ENCODE measurements around the gene SPAG5.
A peak's percentile ranks its signal among the peaks of the same experiment; 100 is the strongest.

The SPAG5 gene

DNA sequence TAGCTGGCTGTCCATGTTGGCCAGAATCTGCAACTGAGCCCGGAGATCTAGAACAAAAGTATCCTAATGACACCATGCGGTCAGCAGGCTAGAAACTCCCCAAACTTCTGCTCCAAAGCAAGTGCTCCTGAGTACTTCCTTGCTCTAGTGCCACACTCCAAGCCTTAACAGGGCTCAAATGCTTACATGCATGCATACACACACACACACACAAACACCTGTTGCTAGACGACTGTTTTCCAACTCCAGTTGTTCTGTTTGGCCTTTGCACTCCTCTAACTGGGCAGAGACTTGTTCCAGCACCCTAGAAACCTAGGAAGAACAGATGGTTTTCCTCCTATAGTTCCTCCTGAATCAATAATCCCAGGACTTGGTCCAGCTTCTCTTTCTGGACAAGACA, 14.4 kb downstream of the SPAG5 start:
- no peak overlapping the region for H3K27ac ChIP-seq
- TF ChIP-seq, protein P1, sequence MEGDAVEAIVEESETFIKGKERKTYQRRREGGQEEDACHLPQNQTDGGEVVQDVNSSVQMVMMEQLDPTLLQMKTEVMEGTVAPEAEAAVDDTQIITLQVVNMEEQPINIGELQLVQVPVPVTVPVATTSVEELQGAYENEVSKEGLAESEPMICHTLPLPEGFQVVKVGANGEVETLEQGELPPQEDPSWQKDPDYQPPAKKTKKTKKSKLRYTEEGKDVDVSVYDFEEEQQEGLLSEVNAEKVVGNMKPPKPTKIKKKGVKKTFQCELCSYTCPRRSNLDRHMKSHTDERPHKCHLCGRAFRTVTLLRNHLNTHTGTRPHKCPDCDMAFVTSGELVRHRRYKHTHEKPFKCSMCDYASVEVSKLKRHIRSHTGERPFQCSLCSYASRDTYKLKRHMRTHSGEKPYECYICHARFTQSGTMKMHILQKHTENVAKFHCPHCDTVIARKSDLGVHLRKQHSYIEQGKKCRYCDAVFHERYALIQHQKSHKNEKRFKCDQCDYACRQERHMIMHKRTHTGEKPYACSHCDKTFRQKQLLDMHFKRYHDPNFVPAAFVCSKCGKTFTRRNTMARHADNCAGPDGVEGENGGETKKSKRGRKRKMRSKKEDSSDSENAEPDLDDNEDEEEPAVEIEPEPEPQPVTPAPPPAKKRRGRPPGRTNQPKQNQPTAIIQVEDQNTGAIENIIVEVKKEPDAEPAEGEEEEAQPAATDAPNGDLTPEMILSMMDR (conservative IDR thresholded peaks at IDR 0.05), result no peak

DNA sequence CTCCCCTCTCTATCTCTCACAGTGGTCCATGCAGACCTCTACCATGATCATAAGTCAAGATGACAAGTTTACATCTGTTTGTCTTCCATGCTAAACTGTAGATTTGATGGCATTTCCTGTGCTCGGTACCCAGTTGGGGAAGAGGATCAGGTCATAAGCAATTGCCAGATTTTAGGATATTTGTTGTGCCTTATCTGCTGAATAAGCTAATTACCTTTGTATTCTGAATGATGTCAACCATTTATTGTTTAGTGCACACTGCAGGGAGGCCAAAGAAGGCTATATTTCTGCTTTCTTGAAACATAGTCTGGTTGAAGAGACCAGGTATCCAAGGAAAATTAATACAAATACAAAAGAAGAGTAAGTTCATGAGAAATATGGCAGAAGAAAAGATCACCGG, 16.3 kb downstream of the SPAG5 start:
- TF ChIP-seq, protein P1 (conservative IDR thresholded peaks at IDR 0.05), result no peak
- H3K27ac ChIP-seq, result no peak overlapping the region

DNA sequence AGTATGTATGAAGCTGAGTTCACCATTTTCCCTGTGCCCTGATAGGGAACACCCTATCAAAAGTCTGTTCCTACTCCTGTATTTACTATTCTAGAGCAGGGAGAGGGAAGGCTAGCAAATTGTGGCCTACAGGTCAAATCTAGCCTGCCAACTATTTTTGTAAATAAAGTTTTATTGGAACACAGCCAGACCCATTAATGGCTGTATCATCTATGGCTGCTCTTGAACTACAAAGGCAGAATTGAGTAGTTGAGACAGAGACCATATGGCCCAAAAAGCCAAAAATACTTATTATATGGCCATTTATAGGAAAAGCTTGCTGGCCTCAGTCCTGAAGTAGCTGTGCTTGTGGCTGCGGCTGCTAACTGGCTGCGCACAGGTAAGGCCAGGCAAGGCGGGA, 17.9 kb downstream of the SPAG5 start:
- H3K27ac ChIP-seq, result peak overlapping the region; percentile 36; the same call in 1 of the 2 replicates
- TF ChIP-seq, protein P1 (conservative IDR thresholded peaks at IDR 0.05), result no peak

DNA sequence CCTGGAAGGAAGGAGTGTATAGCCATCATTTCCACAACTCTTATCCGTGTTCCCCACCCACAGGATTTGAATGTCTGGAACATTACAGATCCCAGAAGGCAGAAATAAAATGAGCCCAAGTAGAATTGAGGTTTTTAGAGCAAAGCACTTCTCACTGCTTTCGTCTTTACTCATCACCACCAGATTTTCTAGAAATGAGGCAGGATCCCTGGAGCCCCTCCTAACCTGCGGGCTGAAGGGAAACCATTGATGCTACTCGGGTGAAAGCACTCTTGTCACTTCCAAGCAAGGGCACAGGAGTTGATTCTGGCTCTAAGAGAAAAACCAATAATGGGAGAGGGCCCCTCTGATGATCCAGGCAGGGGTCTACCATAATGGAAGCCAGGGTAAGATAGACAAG, 19.3 kb downstream of the SPAG5 start:
- TF ChIP-seq, protein P1 (conservative IDR thresholded peaks at IDR 0.05), result no peak
- no peak overlapping the region for H3K27ac ChIP-seq

DNA sequence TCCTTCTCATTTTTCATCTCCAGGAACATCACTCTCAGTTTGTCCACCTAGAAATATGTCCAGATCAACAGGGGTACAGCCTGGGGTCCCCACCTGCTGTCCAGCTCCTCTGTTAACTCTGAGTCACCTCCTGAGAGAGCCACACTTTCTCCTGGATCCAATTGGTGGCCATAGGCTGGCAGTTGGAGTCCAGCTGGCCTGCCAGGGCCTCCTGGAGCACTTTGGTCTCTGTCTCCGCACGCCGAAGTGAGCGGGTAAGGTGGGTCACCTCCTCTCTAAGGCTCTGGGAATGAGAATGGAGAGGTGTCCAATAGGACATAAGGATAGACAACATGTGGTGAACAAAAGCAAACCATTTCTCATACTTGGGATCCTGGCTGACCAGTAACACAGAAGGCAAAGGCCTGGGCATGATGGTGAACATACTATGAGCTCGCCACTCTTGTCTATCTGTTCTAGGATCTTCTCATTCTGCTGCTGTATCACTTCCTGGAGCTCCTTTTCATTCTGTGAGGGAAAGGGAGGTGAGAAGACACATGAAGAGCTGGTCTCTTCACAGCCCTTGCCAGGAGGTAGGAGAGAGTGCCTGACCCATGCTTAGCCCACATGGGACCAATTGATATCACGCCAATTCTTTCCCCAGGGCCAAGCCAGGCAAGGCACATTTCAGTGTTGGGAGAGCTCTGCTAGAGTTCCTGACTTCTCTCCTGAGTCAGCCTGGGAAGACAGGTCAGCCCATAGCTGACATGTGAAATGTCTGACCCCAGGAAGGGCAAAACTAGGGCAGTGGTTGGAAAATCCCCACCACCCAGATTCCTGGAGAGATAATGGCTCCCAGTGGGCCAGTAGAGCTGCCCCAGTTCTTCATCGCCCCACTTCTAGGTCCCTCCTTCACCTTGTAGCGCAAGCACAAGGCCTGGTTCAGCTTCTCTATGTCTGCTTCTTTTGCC, 20.3 kb downstream of the SPAG5 start:
- peak overlapping the region; percentile 62 for H3K27ac ChIP-seq

DNA sequence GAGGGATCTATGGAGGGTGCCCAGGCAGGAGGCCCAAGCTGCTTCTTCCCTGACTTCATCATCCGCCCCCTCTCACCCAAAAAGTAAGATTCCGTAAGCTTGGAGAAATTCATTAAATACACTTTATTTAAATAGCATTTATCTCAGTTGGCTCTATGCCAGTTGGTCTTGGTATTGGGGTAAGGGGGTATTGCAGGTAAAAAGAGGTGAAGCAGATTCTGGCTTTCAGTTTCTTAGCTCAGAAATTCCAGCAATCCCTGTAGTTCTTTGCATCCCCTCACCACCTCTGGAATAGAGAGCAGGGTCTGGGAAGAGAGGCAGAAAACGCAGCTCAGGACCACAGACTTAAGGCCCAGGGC, 21.4 kb downstream of the SPAG5 start:
- TF ChIP-seq, protein P1 (conservative IDR thresholded peaks at IDR 0.05), result no peak

More for the DNA sequence above, 20.3 kb downstream of the SPAG5 start:
- TF ChIP-seq, protein P1 (conservative IDR thresholded peaks at IDR 0.05), result no peak

DNA sequence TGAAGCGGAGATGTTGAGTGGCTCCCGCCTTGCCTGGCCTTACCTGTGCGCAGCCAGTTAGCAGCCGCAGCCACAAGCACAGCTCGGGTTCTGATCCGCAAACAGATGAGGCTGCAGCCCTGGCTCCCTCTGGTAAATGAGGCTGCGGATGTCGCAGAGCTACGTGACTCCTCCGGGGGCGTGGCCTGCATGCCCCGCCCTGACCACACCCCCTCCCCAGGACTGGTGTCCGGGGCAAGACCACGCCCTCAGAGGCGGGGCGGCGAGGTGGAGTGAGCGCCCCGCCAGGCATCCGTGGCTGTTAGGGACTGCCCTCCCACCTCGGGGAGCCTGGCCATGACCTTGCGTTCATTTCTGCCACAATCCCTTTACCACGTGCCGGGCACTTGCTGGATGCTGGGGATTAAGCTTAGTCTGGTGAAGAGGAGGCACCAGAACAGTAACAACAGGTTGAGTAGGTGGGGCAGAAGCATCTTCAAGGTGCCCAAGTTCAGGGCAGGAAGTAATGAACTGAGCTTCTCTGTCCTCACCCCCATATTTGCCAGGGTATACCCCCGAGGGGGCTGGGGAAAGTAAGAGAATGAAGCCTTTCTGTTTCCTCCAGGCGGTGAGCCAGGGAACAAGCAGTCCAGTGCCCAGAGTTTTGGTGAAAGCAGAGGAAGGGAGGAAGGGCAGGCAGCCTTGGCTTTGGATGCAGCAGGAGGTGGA, 21.9 kb downstream of the SPAG5 start, which contains the start of gene ALDOC:
Gene ALDOC (minus strand): TSS at position 138 of the 708 bp plus-strand sequence. CDS start 1,363 bp downstream, outside the sequence.
- H3K27ac ChIP-seq, result peak within 1 kb of the TSS; percentile 62
- TF ChIP-seq, protein P1 (conservative IDR thresholded peaks at IDR 0.05), result no peak

More for the DNA sequence above, 21.4 kb downstream of the SPAG5 start:
- peak overlapping the region; percentile 62 for H3K27ac ChIP-seq

DNA sequence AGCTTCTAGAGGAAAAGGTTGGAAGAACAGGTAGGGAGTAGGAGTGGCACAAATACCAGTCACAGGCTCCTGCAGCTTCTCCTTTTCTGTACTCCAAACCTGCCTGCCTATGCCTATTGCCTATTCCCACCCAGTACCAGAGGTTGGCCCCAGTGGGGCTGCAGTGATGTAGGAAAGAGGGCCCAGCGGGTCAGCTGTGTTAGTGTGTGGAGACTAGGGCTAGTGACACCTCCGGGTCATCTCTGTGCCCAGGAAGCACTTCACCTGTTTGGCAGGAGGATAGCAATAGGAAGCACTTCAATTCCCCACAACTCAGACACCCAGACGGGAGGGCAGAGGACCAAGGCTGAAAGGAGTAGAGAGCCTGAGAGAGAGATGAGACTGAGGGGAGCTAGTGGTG, 22.8 kb downstream of the SPAG5 start:
- peak overlapping the region; percentile 62 for H3K27ac ChIP-seq

Measured in VCaP (cell line).